T47D (cell line): Measurements from ENCODE around the gene KIF4A.
A peak's percentile ranks its signal among the peaks of the same experiment; 100 is the strongest.
"Not testable (repeated sequence)": the region's sequence is repeated elsewhere in the genome, so short reads cannot be mapped to it uniquely, and the experiment has no call there.

Experiments used
- DNase-seq, 2 experiments: peaks; one replicate each; pipeline versions ENCODE4 v3.0.0 to v3.0.0-alpha.2; 2011 to 2012; ENCODE audit warnings: low read depth in 1 of 2, low spot score in 1 of 2
- JUND ChIP-seq: IDR thresholded peaks from 2 replicates; pipeline ENCODE4 v1.6.1; 2012; ENCODE audit warnings: low read depth
- in situ Hi-C: cut with HindIII; loops from 2 replicates; pipeline ENCODE4 v1.10.0; 2016; ENCODE audit warnings: low sequenced_read_pairs, low pct_unique_long_range_greater_than_20kb

The KIF4A gene

GRCh38 chrX:70289793-70290770 is at the start of gene KIF4A, which contains the start of gene PDZD11:
KIF4A (plus strand) TSS chrX:70290104; CDS start chrX:70290459, 355 bp downstream.
PDZD11 (minus strand) TSS chrX:70289927; CDS start chrX:70289341, 586 bp downstream.
- no peak for TF ChIP-seq JUND

GRCh38 chrX:70240751-70241150 is 49.2 kb upstream of the KIF4A start:
- no peak for TF ChIP-seq JUND
- in situ Hi-C loops, result no loop called here
- no peak for DNase-seq

More at GRCh38 chrX:70289793-70290770, at the start of gene KIF4A, which contains the start of gene PDZD11:
- DNase-seq, result peak; percentile 71 to 86
- in situ Hi-C loops, result no loop called here

- DNase-seq, result no peak
- no peak for TF ChIP-seq JUND
- in situ Hi-C loops, result no loop called here
These were observed 48.4 kb upstream of the KIF4A start for GRCh38 chrX:70241501-70241900.

- in situ Hi-C loops, DNase-seq: not testable (repeated sequence)
These were observed 46.3 kb upstream of the KIF4A start for GRCh38 chrX:70243601-70244000.

- in situ Hi-C loops, result no loop called here
- no peak for TF ChIP-seq JUND
- DNase-seq, result no peak
These were observed 45.0 kb upstream of the KIF4A start for GRCh38 chrX:70244881-70245280.

- in situ Hi-C loops, result no loop called here
- DNase-seq, result no peak
- no peak for TF ChIP-seq JUND
These were observed 42.7 kb upstream of the KIF4A start for GRCh38 chrX:70247252-70247651.

GRCh38 chrX:70252491-70252890 is 37.4 kb upstream of the KIF4A start:
- DNase-seq, result no peak
- no peak for TF ChIP-seq JUND
- in situ Hi-C loops, result no loop called here

GRCh38 chrX:70253377-70254062 is 36.4 kb upstream of the KIF4A start:
- in situ Hi-C loops, result no loop called here
- no peak for DNase-seq
- TF ChIP-seq JUND, result no peak

GRCh38 chrX:70254063-70254400 is 35.9 kb upstream of the KIF4A start:
- no peak for DNase-seq
- in situ Hi-C loops, result no loop called here
- no peak for TF ChIP-seq JUND

- TF ChIP-seq JUND, result no peak
- DNase-seq, result no peak
- in situ Hi-C loops, result no loop called here
These were observed 35.0 kb upstream of the KIF4A start for GRCh38 chrX:70254909-70255308.

GRCh38 chrX:70255452-70255851 is 34.5 kb upstream of the KIF4A start:
- no peak for TF ChIP-seq JUND
- in situ Hi-C loops, result no loop called here
- DNase-seq, result no peak

GRCh38 chrX:70257423-70258288 is 32.2 kb upstream of the KIF4A start:
- no peak for DNase-seq
- in situ Hi-C loops, result no loop called here
- no peak for TF ChIP-seq JUND
